IPS-NIHi7 (cell line): ENCODE data around the gene HDAC4.

Source experiments
- DNase-seq: peaks from one replicate; pipeline ENCODE4 v3.0.0; 2012; ENCODE audit warnings: mixed read lengths; ENCODE audit errors: extremely low spot score

Gene HDAC4

DNA sequence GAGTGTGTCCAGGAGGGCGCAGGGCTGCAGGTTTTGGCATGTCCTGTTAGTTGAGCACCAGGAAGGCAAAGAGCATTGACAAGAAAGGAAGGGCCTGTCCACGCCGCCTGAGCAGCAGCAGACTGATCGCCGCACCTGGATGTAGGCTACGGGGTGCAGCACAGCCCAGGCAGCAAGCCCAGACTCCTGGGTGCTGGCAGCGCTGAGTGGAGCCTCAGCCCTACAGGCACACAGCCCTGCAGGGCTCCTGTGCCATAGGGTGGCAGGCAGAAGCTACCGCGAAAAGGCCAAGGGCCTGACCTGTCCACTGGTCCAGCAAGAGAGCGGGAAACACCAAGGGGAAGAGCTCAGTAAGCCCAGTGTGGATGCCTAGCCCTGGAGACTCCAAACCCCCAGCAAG lies 198.0 kb downstream of the HDAC4 start:
- no peak for DNase-seq

- DNase-seq, result no peak
These were observed 198.5 kb downstream of the HDAC4 start for GRCh38 chr2:239202343-239202742.

GRCh38 chr2:239201884-239202283 lies 198.9 kb downstream of the HDAC4 start:
- DNase-seq, result no peak

DNA sequence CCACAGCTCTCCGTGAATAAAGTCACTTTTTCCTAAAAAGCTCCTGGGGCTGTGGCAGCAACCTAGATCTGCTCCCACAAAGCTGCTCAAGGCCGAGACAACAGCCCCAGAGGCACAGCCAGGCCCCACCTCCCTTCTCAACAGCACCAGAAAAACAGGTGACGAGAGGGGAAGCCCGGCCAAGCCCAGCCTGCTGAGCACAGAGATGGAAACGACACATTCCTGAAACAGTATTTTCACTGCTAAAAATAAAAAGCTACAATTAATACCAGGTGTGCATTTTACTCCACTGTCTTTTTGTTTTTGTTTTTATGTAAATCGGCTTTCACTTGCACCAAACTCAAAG lies 199.3 kb downstream of the HDAC4 start:
- no peak for DNase-seq

- no peak for DNase-seq
These were observed 199.9 kb downstream of the HDAC4 start for GRCh38 chr2:239200646-239201530.

GRCh38 chr2:239199041-239199768 lies 201.6 kb downstream of the HDAC4 start:
- no peak for DNase-seq

DNA sequence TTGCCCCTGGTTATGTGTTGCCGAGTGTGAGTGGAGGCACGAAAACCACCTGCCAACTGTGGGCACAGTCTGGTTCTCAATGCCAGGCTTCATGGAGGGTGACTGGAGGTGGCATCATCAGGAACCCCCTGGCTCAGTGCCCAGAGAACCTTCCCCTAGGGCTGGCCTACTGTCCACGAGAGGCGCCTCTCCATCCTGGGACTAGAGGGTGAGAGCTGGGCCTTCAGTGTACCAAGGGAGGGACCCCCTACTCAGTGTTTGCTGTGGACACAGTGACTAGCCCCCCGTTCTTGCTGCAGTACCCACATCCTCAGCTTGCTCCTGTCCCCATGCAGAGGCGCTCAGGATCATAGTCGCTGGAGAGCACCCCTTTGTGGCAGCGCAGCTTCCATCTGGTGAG lies 202.6 kb downstream of the HDAC4 start:
- no peak for DNase-seq

DNA sequence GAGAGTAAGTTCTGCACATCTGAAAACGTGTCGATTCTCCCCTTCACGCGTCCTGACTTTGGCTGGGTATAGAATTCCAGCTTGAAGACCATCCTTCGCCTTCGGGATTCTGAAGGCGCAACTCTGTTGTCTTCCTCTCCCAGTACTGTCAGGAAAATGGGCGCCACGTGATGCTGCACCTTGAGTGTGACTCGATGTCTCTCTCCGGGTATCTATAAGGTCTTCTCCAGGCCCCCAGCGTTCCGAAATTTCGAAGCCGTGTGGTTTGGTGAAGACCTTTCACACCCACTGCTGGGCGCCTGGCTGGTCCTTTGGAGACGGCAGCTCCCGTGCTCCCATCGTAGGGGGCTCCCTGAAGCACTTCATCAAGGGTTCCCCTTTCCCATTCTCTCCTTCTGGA lies 203.7 kb downstream of the HDAC4 start:
- DNase-seq, result no peak

GRCh38 chr2:239196474-239197021 lies 204.3 kb downstream of the HDAC4 start:
- DNase-seq, result no peak

GRCh38 chr2:239195992-239196391 lies 204.8 kb downstream of the HDAC4 start:
- DNase-seq, result no peak

DNA sequence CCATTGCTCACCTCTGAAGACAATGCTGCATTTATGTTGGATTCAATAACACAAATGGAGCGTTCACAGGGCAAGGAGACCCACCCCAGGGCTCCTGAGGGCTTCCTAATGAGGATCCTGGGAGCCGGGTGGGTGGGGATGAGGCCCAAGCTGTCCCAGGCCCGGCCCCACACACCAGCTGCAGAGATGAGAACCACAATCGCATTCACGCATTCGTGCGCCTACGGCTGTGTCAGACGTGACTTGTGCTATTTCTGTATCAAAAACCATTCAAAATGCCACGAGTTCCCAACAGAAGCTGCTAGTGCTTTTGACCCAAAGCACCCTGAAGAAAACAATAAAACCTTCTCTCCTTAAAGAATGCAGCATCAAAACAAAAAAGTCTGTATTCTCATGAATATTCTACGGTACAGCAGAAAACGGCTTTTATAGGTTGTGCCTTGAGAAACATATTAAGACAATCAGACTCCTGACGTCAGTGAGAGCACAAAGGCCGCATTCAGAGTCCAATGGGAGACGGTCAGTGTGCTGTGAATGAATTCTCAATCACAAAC lies 205.4 kb downstream of the HDAC4 start:
- no peak for DNase-seq

DNA sequence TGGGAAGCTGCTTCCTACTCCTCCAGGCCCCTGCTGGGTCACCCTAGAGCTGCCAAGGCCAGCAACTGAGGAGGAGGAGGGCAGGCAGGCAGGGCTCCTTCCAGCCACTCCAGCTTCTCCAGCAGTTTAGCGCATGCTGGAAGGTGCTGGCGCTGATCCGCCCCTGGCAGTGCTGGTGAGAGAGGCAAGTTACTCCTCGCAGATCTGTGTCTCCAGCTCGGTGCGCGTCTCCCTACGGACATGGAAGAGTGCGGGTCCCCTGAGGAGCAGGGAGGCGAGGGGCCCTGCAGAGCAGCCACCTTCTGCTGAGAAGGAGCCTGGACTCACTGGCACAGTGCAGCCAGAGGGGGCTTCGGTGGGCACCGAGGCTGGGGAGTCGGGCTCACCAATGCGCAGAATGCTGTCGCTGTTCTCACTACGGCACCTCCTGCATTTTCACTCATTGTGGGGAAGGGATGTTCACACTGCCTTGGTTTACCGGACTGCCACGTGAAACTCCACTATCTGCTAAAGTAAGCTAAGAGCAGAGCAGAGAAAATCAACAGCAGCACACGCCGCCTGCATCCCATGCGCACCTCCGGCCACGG lies 206.0 kb downstream of the HDAC4 start:
- DNase-seq, result no peak

GRCh38 chr2:239193925-239194677 lies 206.7 kb downstream of the HDAC4 start:
- DNase-seq, result peak; percentile 57

GRCh38 chr2:239193401-239193811 lies 207.4 kb downstream of the HDAC4 start:
- no peak for DNase-seq

DNA sequence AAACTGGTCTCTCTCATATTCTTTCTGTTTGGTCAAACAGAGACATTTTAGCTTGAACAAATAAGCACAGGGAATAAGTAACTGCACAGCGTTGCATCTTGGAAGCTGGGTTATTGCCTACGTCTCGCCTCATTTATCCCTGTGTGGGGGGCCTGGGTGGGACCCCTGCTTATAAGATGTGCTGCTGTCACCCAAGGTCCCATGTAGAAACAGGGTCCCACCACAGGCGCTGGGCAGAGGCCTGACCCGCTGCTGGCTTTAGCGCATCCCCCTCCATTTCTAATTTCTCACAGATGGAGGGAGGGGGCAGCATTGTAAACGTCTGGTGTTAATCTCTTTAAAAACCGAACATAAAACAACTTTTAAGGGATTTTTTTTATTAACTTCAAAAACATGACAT lies 207.8 kb downstream of the HDAC4 start:
- DNase-seq, result no peak

- no peak for DNase-seq
These were observed 208.4 kb downstream of the HDAC4 start for GRCh38 chr2:239192456-239192855.

GRCh38 chr2:239190921-239191885 lies 209.6 kb downstream of the HDAC4 start:
- DNase-seq, result no peak

DNA sequence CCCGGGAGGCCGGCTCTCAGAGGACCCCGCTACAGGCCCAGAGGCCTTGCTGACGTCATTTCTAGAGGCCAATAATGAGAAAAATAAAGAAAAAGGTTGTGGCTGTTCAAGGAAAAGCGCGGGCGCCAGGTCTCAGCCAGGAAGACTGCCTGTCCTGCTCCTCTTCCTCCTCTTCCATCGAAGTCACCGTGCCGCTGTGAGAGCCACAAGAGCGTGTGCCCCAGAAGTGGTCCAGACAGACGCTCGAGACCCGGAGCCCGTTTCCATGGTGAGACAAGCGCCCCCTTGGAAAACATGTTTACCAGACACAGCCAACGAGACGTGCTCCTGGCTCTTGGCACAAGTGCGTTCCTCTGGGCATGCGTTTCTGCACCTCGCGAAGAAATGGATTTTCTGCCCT lies 210.5 kb downstream of the HDAC4 start:
- no peak for DNase-seq

- no peak for DNase-seq
These were observed 211.1 kb downstream of the HDAC4 start for GRCh38 chr2:239189711-239190131.

- DNase-seq, result no peak
These were observed 212.3 kb downstream of the HDAC4 start for GRCh38 chr2:239188536-239188935.
